HG03025 (cell line): ENCODE measurements around the gene KRTAP1-1.
"Not testable (repeated sequence)": the region's sequence is repeated elsewhere in the genome, so short reads cannot be mapped to it uniquely, and the experiment has no call there.

Experiments used
- ATAC-seq: cut with Tn5 transposase; IDR thresholded peaks from one replicate; pipeline ENCODE4 v1.9.1; 2021; ENCODE audit warnings: mild to moderate bottlenecking, moderate library complexity; ENCODE audit not compliant: unreplicated experiment, low FRiP score

KRTAP1-1 gene

GRCh38 chr17:41040783-41041571 lies at the start of gene KRTAP1-1:
KRTAP1-1 (minus strand) TSS chr17:41041450; CDS start chr17:41041397, 53 bp downstream.
- ATAC-seq: not testable (repeated sequence)

GRCh38 chr17:41088760-41089352 lies 47.6 kb upstream of the KRTAP1-1 start:
- not testable (repeated sequence) for ATAC-seq

DNA sequence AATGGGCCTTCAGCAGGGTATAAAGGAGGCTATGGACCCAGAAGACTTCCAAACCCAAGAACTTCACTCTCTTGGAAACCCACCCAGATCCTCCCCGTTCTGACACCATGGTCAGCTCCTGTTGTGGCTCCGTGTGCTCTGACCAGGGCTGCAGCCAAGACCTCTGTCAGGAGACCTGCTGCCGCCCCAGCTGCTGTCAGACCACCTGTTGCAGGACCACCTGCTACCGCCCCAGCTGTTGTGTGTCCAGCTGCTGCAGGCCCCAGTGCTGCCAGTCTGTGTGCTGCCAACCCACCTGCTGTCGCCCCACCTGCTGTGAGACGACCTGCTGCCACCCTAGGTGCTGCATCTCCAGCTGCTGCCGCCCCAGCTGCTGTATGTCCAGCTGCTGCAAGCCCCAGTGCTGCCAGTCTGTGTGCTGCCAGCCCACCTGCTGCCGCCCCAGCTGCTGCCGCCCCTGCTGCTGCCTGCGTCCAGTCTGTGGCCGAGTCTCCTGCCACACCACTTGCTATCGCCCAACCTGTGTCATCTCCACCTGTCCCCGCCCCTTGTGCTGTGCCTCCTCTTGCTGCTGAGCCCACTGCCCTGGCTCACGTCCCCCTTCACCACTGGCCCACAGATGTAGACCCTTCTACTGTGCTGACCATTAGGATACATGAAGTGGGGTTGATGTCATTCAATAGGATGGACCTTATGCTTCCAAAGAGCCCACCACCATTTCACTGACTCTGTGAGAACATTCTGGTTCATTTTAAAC lies 43.0 kb upstream of the KRTAP1-1 start, which contains the start of gene KRTAP4-7:
TSS of gene KRTAP4-7 (plus strand) at position 51 of the 757 bp plus-strand sequence. CDS start at position 108, 57 bp downstream.
- ATAC-seq: not testable (repeated sequence)

DNA sequence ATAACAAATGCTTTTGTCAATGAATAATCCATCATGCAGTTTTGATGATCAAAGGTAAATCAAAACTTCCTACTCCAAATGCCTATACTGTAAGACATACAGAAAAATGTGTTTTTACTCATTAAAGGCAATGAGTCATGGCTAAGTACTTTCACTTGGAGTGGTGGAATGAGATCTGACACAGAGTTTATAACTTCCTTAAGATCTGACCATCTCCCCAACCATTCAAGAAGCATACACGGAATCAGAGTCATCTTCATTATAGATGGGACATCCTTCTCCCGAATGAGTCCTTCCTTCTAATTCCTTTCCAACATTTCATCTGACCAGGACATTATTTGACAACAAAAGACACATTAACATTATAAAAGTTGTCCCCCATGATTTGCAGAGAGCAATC lies 42.2 kb upstream of the KRTAP1-1 start:
- not testable (repeated sequence) for ATAC-seq

DNA sequence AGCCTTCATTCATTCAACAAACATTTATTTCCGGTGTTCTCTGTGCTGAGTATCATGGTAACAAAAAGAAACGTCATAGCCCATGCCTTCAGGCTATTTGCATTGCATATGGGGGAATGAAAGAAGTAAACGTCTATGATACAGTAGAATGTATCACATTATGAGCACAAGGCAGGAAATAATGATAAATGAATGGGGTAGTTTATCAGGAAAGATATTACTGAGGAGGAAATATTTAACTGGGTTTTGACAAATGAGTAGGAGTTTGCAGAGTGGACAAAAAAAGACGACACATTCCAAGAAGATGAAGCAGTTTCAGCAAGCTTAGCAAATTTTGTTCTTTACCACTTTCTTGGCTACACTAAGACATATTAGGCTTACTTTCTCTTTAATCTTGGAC lies 41.4 kb upstream of the KRTAP1-1 start:
- no peak for ATAC-seq

DNA sequence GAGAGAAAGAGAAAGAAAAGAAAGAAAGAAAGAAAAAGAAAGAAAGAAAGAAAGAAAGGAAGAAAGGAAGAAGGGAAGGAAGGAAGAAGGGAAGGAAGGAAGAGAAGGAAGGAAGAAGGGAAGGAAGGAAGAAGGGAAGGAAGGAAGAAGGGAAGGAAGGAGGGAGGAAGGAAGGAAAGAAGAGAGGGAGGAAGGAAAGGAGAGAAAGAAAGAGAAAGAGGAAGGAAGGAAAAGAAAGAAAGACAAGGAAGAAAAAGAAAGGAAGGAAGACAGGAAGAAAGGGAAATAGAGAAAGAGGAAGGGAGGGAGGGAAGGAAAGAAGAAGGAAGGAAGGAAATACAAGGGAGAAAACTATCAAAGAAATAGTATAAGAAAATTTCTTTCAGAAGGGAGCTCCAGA lies 35.5 kb upstream of the KRTAP1-1 start:
- ATAC-seq: no peak

GRCh38 chr17:41073676-41074075 lies 32.4 kb upstream of the KRTAP1-1 start:
- ATAC-seq: no peak

DNA sequence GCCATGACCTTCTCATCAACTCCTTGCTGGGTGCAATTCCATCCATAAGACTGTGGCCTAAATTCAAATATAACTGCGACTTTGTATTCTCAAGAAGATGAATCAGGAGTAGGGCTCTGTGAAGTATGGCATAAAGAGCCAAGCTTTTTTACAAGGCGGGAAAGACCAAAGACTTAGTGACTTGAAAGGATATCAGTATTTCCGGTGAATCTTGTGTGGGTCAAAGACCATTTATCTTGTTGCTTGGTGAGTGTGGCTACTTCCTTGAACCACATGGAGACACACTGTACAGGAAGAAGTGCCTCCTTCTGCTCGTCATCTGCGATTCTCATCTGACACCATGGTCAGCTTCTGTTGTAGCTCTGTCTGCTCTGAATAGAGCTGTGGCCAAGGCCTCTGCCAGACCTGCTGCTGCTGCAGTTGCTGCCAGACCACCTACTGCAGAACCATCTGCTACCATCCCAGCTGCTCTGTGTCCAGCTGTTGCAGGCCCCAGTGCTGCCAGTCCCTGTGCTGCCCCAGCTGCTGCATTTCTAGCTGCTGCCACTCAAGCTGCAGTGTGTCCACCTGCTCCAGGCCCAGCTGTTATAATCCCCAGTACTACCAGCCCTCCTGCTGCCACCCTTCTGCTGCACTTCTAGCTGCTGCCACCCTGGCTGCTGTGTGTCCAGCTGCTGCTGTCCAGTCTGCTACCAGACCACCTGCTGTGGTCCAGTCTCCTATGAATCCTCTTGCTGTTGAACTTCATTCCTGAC lies 30.5 kb upstream of the KRTAP1-1 start:
- ATAC-seq: no peak

- ATAC-seq: no peak
These were observed 27.8 kb upstream of the KRTAP1-1 start for GRCh38 chr17:41069031-41069430.

- ATAC-seq: no peak
These were observed 26.0 kb upstream of the KRTAP1-1 start for GRCh38 chr17:41067281-41067680.

DNA sequence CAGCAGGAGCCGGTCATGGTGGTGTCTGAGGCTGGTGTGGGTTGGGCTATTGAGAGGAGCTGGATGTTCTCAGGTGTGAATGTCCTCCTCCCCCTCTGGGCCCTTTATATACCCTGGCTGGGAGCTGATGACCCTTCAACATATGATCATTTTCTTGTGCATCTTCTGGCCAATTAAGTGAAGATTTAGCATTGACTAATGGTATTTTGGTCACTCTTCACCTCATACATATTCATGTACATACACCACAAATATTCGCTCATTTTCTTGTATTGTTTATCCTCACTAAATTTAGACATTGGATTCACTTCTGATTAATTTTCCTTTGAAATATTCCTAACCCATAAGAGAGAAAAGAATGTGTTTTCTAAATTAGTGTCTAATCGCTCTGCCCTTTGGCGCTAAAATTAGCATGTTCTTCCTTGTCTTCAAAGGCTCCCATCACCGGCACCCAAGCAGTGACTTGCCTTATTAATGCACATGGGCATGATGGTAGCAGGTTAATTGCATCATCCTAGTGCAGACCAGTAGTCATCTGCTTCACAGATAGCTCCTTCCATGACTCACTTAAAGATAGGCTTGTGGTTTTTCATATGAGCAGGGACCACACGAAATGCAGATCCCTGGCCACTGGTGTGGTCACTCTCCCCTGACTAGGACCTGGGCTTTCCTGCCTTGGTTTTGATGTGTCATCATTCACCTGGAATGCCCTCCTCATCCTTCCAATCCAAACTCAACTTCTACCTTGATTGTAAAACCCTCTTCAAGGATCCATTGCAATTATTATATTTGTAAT lies 24.8 kb upstream of the KRTAP1-1 start, which contains the start of gene KRTAP2-4:
TSS of gene KRTAP2-4 (minus strand) at position 51 of the 796 bp plus-strand sequence. CDS start at position 17, 34 bp downstream.
- ATAC-seq: no peak

GRCh38 chr17:41065016-41065689 lies 23.9 kb upstream of the KRTAP1-1 start:
- ATAC-seq: not testable (repeated sequence)

DNA sequence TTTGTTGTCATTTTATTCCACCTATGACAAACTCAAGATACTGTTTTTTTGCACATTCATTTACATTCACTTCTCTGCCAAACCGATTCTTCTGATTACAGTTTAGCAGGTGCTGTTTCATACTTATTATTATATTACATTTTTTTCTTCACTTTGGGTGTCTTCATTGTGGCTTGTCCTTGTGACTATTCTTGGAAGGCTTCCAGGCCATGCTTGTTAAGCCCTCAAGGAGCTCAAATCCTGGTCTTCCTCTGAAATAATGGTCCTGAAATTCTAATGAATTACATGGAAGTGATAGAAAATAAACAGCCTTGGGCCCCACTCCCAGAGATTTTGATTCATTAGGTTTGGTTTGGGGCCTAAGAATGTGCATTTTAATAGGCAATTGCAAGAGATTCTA lies 23.1 kb upstream of the KRTAP1-1 start:
- no peak for ATAC-seq

GRCh38 chr17:41063449-41063848 lies 22.2 kb upstream of the KRTAP1-1 start:
- no peak for ATAC-seq

- ATAC-seq: no peak
These were observed 20.7 kb upstream of the KRTAP1-1 start for GRCh38 chr17:41061964-41062363.

DNA sequence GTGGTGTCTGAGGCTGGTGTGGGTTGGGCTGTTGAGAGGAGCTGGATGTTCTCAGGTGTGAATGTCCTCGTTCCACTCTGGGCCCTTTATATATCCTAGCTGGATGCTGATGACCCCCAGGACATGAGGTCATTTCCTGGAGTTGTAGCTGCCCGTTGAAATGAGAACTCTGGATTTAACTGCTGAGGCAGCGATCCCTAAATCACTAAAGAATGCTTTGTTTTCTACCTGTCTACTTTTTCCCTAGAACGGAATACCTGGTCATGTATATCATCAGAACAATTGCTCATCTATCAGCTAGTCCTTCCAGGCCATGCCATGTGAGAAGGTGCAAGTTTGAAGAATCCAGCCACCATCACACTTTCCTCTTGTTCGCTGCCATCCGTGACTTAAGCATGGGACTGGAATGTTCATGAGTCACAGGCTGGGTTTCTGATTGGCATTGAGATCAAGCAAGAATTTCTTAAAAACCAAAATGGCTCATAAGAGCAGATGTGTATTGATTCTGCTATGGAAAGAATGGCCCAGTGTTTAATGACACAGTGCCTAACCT lies 18.9 kb upstream of the KRTAP1-1 start, which contains the start of gene KRTAP2-3:
TSS of gene KRTAP2-3 (minus strand) at position 63 of the 553 bp plus-strand sequence. CDS start 64 bp downstream, outside the sequence.
- no peak for ATAC-seq

GRCh38 chr17:41059276-41060051 lies 18.2 kb upstream of the KRTAP1-1 start:
- ATAC-seq: not testable (repeated sequence)

DNA sequence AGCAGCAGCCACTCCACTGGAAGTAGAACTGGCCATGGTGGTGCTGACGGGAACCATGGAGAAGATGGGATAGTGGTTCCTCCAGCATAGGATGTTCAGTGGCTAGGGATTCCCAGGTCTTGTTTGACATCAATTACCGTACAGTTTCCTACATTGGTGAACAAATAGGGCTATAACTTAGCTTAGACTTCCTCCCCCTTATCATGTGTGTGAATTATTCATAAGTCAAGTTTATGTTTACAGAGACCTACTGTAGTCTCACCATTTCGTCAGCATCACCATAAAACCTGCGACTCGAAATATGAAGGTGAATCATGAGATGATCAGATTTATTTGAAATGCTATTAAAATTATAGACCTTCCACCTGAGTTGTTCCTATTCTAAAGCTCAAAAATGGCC lies 17.5 kb upstream of the KRTAP1-1 start:
- no peak for ATAC-seq
